Smooth muscle cell (in vitro differentiated cells): Measurements from ENCODE around the gene ALKBH3. TPM values are rescaled to one million over a fixed set of nuclear protein-coding genes. Genes with fewer than 3 reads are reported as not detected.

Source experiments
- DNase-seq: peaks from one replicate; lab custom pipeline; 2025; ENCODE audit not compliant: unreplicated experiment; lab: John Stamatoyannopoulos, UW
- H2AFZ ChIP-seq: fragments of 200-600 bp; sonication (generic); 2 replicates; pipeline ENCODE4 v1.6.0; 2016; ENCODE audit warnings: antibody characterized with exemption, low read depth, mild to moderate bottlenecking
- H3F3A ChIP-seq: fragments of 200-600 bp; sonication (generic); 2 replicates; pipeline ENCODE4 v1.6.0; 2017; ENCODE audit warnings: antibody characterized with exemption, low read depth
- H3K27ac ChIP-seq: fragments of 200-600 bp; sonication (generic); 2 replicates; pipeline ENCODE4 v1.5.1; 2016; ENCODE audit warnings: low read depth, mild to moderate bottlenecking
- H3K27me3 ChIP-seq: fragments of 200-600 bp; sonication (generic); 2 replicates; pipeline ENCODE4 v1.6.1; 2016; ENCODE audit warnings: low read depth, mild to moderate bottlenecking
- H3K36me3 ChIP-seq: fragments of 200-600 bp; sonication (generic); 2 replicates; pipeline ENCODE4 v1.5.1; 2016; ENCODE audit warnings: low read depth
- H3K4me1 ChIP-seq: fragments of 200-600 bp; sonication (generic); 2 replicates; pipeline ENCODE4 v1.5.1; 2016; ENCODE audit warnings: low read depth
- H3K4me2 ChIP-seq: fragments of 200-600 bp; sonication (generic); 2 replicates; pipeline ENCODE4 v1.6.0; 2016; ENCODE audit warnings: mild to moderate bottlenecking
- H3K4me3 ChIP-seq: fragments of 200-600 bp; sonication (generic); 2 replicates; pipeline ENCODE4 v1.5.1; 2016; ENCODE audit warnings: mild to moderate bottlenecking
- H3K79me2 ChIP-seq: fragments of 200-600 bp; sonication (generic); 2 replicates; pipeline ENCODE4 v1.6.0; 2016; ENCODE audit warnings: low read depth, mild to moderate bottlenecking
- H3K9ac ChIP-seq: fragments of 200-600 bp; sonication (generic); 2 replicates; pipeline ENCODE4 v1.6.0; 2016; ENCODE audit warnings: low read depth
- H3K9me3 ChIP-seq: fragments of 200-600 bp; sonication (generic); replicated peaks from 2 replicates; pipeline ENCODE4 v1.5.1; 2016; ENCODE audit warnings: low read depth
- H4K20me1 ChIP-seq: fragments of 200-600 bp; sonication (generic); 2 replicates; pipeline ENCODE4 v1.6.0; 2016; ENCODE audit warnings: low read depth
- WGBS: methylation state at CpG from one replicate; pipeline ENCODE4 v1.1.7; 2016; ENCODE audit warnings: low lambda C conversion rate; 5-methylcytosine and 5-hydroxymethylcytosine counted together
- polyA plus RNA-seq: library from polyadenylated mRNA; unstranded; fragments of >200 nt; fragmentation: Nextera tagmentation; extraction: Ambion mirVana; gene quantifications from 2 replicates; pipeline ENCODE4 v1.2.1, GENCODE V29; 2016
- total RNA-seq: library from RNA; depleted of rRNA; stranded (reverse); fragments of >200 nt; gene quantifications from 2 replicates; pipeline ENCODE4 v1.2.3, GENCODE V29; 2014
- TF ChIP-seq, protein P1 (sequence below): fragments of 200-600 bp; sonication (generic); IDR thresholded peaks from 2 replicates; pipeline ENCODE4 v1.5.1; 2017; ENCODE audit warnings: borderline replicate concordance, mild to moderate bottlenecking, antibody characterized with exemption; ENCODE audit not compliant: insufficient read depth, poor library complexity, severe bottlenecking

ALKBH3 gene
- total and polyA plus RNA-seq, 2 experiments from 2014 or later: 29.9 to 34.3 TPM

DNA sequence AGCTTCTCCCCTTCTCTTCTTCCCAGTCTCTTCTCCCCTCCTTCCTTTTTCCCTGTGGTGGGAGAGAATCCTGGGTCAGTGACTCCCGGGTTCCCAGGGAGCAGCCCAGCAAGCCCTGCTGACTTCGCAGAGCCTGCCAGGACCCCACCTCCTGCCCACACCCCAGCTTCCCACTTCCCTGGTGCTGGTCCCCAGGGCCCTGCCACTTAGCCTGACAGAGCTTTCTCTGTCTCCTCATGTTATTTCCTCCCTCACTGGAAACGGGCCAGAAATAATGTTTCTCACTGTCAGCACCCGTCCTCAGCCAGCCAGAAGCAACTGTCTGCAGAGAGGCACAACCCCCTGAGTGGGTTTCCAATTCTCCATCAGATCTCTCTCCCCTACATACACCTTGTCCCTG is 88.9 kb downstream of the ALKBH3 start:
- Histone ChIP-seq H3F3A (no peaks in the 10 kb centered on the region), H3K9ac (no peak overlapping the region), H3K4me3 (no peak overlapping the region), H3K27me3 (no peaks in the 10 kb centered on the region), H3K36me3 (no peaks in the 10 kb centered on the region), H3K4me1 (no peaks in the 10 kb centered on the region), H4K20me1 (no peaks in the 10 kb centered on the region), H3K79me2 (no peaks in the 10 kb centered on the region), H3K4me2 (no peak overlapping the region), H3K9me3 (no peaks in the 10 kb centered on the region), H3K27ac (no peak overlapping the region), H2AFZ (no peak overlapping the region)
- DNase-seq: no peak
- TF ChIP-seq, protein P1, sequence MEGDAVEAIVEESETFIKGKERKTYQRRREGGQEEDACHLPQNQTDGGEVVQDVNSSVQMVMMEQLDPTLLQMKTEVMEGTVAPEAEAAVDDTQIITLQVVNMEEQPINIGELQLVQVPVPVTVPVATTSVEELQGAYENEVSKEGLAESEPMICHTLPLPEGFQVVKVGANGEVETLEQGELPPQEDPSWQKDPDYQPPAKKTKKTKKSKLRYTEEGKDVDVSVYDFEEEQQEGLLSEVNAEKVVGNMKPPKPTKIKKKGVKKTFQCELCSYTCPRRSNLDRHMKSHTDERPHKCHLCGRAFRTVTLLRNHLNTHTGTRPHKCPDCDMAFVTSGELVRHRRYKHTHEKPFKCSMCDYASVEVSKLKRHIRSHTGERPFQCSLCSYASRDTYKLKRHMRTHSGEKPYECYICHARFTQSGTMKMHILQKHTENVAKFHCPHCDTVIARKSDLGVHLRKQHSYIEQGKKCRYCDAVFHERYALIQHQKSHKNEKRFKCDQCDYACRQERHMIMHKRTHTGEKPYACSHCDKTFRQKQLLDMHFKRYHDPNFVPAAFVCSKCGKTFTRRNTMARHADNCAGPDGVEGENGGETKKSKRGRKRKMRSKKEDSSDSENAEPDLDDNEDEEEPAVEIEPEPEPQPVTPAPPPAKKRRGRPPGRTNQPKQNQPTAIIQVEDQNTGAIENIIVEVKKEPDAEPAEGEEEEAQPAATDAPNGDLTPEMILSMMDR: no peak
- WGBS: 38% methylated on average over 4 of the region's 4 CpGs

Other genes with a start within 250 kb of the ALKBH3 start
- gene HSD17B12, start 200.1 kb upstream of the ALKBH3 start, total RNA-seq: 111 and 131 TPM in 2 replicates
- gene HSD17B12, start 200.1 kb upstream of the ALKBH3 start, polyA plus RNA-seq: 66.4 and 74.8 TPM in 2 replicates
- gene C11orf96, start 61.8 kb downstream of the ALKBH3 start, total RNA-seq: 39.9 and 50.5 TPM in 2 replicates
- 22.1 and 24.3 TPM in 2 replicates for gene C11orf96, start 61.8 kb downstream of the ALKBH3 start, polyA plus RNA-seq
- gene ACCSL, start 167.2 kb downstream of the ALKBH3 start, total RNA-seq: not detected in 2 replicates
- not detected in 2 replicates for gene ACCSL, start 167.2 kb downstream of the ALKBH3 start, polyA plus RNA-seq
- 1.6 and 3.5 TPM in 2 replicates for gene ACCS, start 185.4 kb downstream of the ALKBH3 start, total RNA-seq
- gene ACCS, start 185.4 kb downstream of the ALKBH3 start, polyA plus RNA-seq: 4.1 and 11.3 TPM in 2 replicates
- gene EXT2, start 214.8 kb downstream of the ALKBH3 start, total RNA-seq: 128 and 144 TPM in 2 replicates
- 64.3 and 87.6 TPM in 2 replicates for gene EXT2, start 214.8 kb downstream of the ALKBH3 start, polyA plus RNA-seq